HG02973 (cell line): Measurements from ENCODE around the gene PIM2.
"Not testable (repeated sequence)": the region's sequence is repeated elsewhere in the genome, so short reads cannot be mapped to it uniquely, and the experiment has no call there.

Experiments used
- ATAC-seq: cut with Tn5 transposase; IDR thresholded peaks from one replicate; pipeline ENCODE4 v1.9.1; 2021; ENCODE audit warnings: moderate library complexity; ENCODE audit not compliant: unreplicated experiment

The PIM2 gene

GRCh38 chrX:48883729-48884128 lies 35.1 kb downstream of the PIM2 start:
- ATAC-seq, result no peak

GRCh38 chrX:48876944-48877343 lies 41.9 kb downstream of the PIM2 start:
- ATAC-seq, result not testable (repeated sequence)

GRCh38 chrX:48872017-48872416 lies 46.8 kb downstream of the PIM2 start:
- ATAC-seq, result not testable (repeated sequence)

- no peak for ATAC-seq
These were observed 54.6 kb downstream of the PIM2 start for GRCh38 chrX:48864210-48864609.
